Cortex of kidney (tissue), 1 donor: Measurements from ENCODE around the gene SKIDA1.

Source experiments
- DNase-seq: peaks from one replicate; lab custom pipeline; 2025; lab: John Stamatoyannopoulos, UW

SKIDA1 gene

GRCh38 chr10:21482821-21483220 is 42.7 kb downstream of the SKIDA1 start:
- DNase-seq = no peak

GRCh38 chr10:21481407-21481806 is 44.1 kb downstream of the SKIDA1 start:
- DNase-seq = no peak

- no peak for DNase-seq
Observed at GRCh38 chr10:21479570-21480315, 45.7 kb downstream of the SKIDA1 start.

GRCh38 chr10:21475393-21475792 is 50.1 kb downstream of the SKIDA1 start:
- no peak for DNase-seq

GRCh38 chr10:21473541-21473940 is 51.9 kb downstream of the SKIDA1 start:
- DNase-seq = no peak

GRCh38 chr10:21473135-21473534 is 52.3 kb downstream of the SKIDA1 start:
- DNase-seq = no peak

GRCh38 chr10:21468086-21468485 is 57.4 kb downstream of the SKIDA1 start:
- no peak for DNase-seq

GRCh38 chr10:21467633-21468032 is 57.8 kb downstream of the SKIDA1 start:
- DNase-seq = no peak

- DNase-seq = no peak
Observed at GRCh38 chr10:21464134-21464533, 61.3 kb downstream of the SKIDA1 start.
